Neuronal stem cell (in vitro differentiated cells): Measurements from ENCODE around the gene EIF4H.

Source experiments
- DNase-seq: peaks from one replicate; pipeline ENCODE4 v3.0.0-alpha.2; 2013; ENCODE audit warnings: low spot score
- H2AFZ ChIP-seq: one replicate; pipeline ENCODE4 v1.6.1; 2013; ENCODE audit warnings: mild to moderate bottlenecking, low read length, inconsistent platforms
- H2AK5ac ChIP-seq: 2 replicates; pipeline ENCODE4 v1.6.1; 2013; ENCODE audit warnings: low read depth, mild to moderate bottlenecking, inconsistent platforms, low read length, moderate library complexity, mixed read lengths
- H2BK120ac ChIP-seq: 2 replicates; pipeline ENCODE4 v1.6.1; 2013; ENCODE audit warnings: low read depth, mild to moderate bottlenecking, inconsistent platforms, low read length, moderate library complexity, mixed read lengths
- H2BK12ac ChIP-seq: one replicate; pipeline ENCODE4 v1.6.1; 2013; ENCODE audit warnings: low read length, inconsistent platforms
- H2BK15ac ChIP-seq: 2 replicates; pipeline ENCODE4 v1.6.1; 2013; ENCODE audit warnings: mild to moderate bottlenecking, low read length, inconsistent platforms, mixed read lengths
- H2BK5ac ChIP-seq: one replicate; pipeline ENCODE4 v1.6.1; 2013; ENCODE audit warnings: inconsistent platforms, mild to moderate bottlenecking, low read length, moderate library complexity
- H3K14ac ChIP-seq: one replicate; pipeline ENCODE4 v1.6.1; 2013; ENCODE audit warnings: low read length, inconsistent platforms
- H3K18ac ChIP-seq: 2 replicates; pipeline ENCODE4 v1.6.1; 2013; ENCODE audit warnings: low read length, inconsistent platforms
- H3K23ac ChIP-seq: 2 replicates; pipeline ENCODE4 v1.6.1; 2013; ENCODE audit warnings: low read depth, mild to moderate bottlenecking, mixed read lengths, low read length, inconsistent platforms; ENCODE audit not compliant: poor library complexity
- H3K27ac ChIP-seq: replicated peaks from 3 replicates; pipeline ENCODE4 v1.5.1; 2013; ENCODE audit warnings: low read length, inconsistent platforms
- H3K27me3 ChIP-seq, 3 experiments: 2 replicates each; pipeline ENCODE4 v1.6.1; 2013; ENCODE audit warnings: low read length in 3 of 3, mild to moderate bottlenecking in 2 of 3, inconsistent platforms in 1 of 3, low read depth in 1 of 3, mixed read lengths in 1 of 3, moderate library complexity in 1 of 3; ENCODE audit not compliant: control insufficient read depth in 3 of 3, insufficient read depth in 3 of 3
- H3K36me3 ChIP-seq, 2 donors: replicated peaks in 1 of 2; 2 replicates each; pipeline ENCODE4 v1.6.1; 2013; ENCODE audit warnings: low read length in 2 of 2; ENCODE audit not compliant: control insufficient read depth in 2 of 2, insufficient read depth in 2 of 2
- H3K4ac ChIP-seq: 2 replicates; pipeline ENCODE4 v1.6.1; 2013; ENCODE audit warnings: inconsistent platforms, mild to moderate bottlenecking, low read length, moderate library complexity
- H3K4me1 ChIP-seq, 2 donors: 1 replicate in 1 of 2; 2 replicates in 1 of 2; pipeline ENCODE4 v1.6.1; 2013; ENCODE audit warnings: low read length in 2 of 2, low read depth in 1 of 2; ENCODE audit not compliant: control insufficient read depth in 2 of 2, insufficient read depth in 1 of 2
- H3K4me2 ChIP-seq: one replicate; pipeline ENCODE4 v1.6.1; 2013; ENCODE audit warnings: mild to moderate bottlenecking, low read length, inconsistent platforms; ENCODE audit not compliant: insufficient read depth, poor library complexity, severe bottlenecking
- H3K4me3 ChIP-seq, 2 donors: 2 replicates each; pipeline ENCODE4 v1.5.1; 2013; ENCODE audit warnings: low read length in 2 of 2, mild to moderate bottlenecking in 2 of 2, inconsistent platforms in 1 of 2, moderate library complexity in 1 of 2
- H3K79me1 ChIP-seq: one replicate; pipeline ENCODE4 v1.6.1; 2013; ENCODE audit warnings: low read depth, mild to moderate bottlenecking, inconsistent platforms, low read length, moderate library complexity
- H3K9ac ChIP-seq: one replicate; pipeline ENCODE4 v1.6.1; 2013; ENCODE audit warnings: mild to moderate bottlenecking, low read depth, low read length, inconsistent platforms; ENCODE audit not compliant: poor library complexity
- H3K9me3 ChIP-seq, 2 donors: replicated peaks in 1 of 2; 2 replicates each; pipeline versions ENCODE3 to v1.6.1; 2013; ENCODE audit warnings: low read length in 2 of 2, mild to moderate bottlenecking in 2 of 2, inconsistent platforms in 1 of 2, low read depth in 1 of 2, mixed read lengths in 1 of 2, moderate library complexity in 1 of 2; ENCODE audit not compliant: control insufficient read depth in 2 of 2, insufficient read depth in 1 of 2
- H4K8ac ChIP-seq: one replicate; pipeline ENCODE4 v1.6.1; 2013; ENCODE audit warnings: low read depth, mild to moderate bottlenecking, inconsistent platforms, low read length, moderate library complexity
- H4K91ac ChIP-seq: one replicate; pipeline ENCODE4 v1.6.1; 2013; ENCODE audit warnings: low read length, low read depth, mild to moderate bottlenecking, inconsistent platforms; ENCODE audit not compliant: poor library complexity
- WGBS, 2 donors: extraction: QIAGEN DNeasy Blood & Tissue Kit; methylation state at CpG; one replicate each; pipeline ENCODE4 v1.1.7; 2013; ENCODE audit warnings: missing lambda C conversion rate in 2 of 2, mixed read lengths in 1 of 2; ENCODE audit not compliant: insufficient read length in 2 of 2, insufficient replicate concordance in 1 of 2; ENCODE audit errors: extremely low coverage in 2 of 2; 5-methylcytosine and 5-hydroxymethylcytosine counted together

Gene EIF4H

DNA sequence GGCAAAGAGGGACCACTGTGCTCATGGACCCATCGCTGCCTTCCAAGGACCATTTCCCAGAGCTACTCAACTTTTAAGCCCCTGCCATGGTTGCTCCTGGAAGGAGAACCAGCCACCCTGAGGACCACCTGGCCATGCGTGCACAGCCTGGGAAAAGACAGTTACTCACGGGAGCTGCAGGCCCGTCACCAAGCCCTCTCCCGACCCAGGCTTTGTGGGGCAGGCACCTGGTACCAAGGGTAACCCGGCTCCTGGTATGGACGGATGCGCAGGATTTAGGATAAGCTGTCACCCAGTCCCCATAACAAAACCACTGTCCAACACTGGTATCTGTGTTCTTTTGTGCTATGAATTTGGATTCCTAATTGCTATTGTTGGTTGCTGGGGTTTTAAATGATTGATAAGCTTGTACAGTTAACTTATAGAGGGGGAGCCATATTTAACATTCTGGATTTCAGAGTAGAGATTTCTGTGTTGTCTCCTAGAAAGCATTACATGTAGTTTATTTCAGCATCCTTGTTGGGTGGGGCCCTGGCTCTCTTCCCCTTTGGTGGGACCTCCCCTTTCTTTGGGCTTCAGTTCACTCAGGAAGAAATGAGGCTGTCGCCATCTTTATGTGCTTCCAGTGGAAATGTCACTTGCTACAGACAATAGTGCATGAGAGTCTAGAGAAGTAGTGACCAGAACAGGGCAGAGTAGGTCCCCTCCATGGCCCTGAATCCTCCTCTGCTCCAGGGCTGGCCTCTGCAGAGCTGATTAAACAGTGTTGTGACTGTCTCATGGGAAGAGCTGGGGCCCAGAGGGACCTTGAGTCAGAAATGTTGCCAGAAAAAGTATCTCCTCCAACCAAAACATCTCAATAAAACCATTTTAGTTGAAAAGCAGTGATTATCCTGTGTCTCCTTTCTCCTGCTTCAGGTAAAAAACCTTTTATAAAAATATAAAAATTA, 55.1 kb downstream of the EIF4H start:
- H4K91ac ChIP-seq = no peak overlapping the region
- no peak overlapping the region for H4K8ac ChIP-seq
- no peaks in the 10 kb centered on the region for H3K27me3 ChIP-seq
- no peak overlapping the region for H3K14ac ChIP-seq
- H3K36me3 ChIP-seq = peaks cover 39 to 82% of the 10 kb centered on the region in 2 donors
- WGBS, 2 donors = no CpG with 5 or more reads among the region's 9 CpGs
- no peak overlapping the region for H3K4me2 ChIP-seq
- H3K9ac ChIP-seq = peak overlapping the region; percentile 0
- H3K27ac ChIP-seq = no peak overlapping the region
- no peak overlapping the region for H2AFZ ChIP-seq
- no peaks in the 10 kb centered on the region for H3K4me1 ChIP-seq
- H2AK5ac ChIP-seq = no peak overlapping the region
- no peak overlapping the region for H3K18ac ChIP-seq
- no peak overlapping the region for H2BK5ac ChIP-seq
- no peaks in the 10 kb centered on the region for H3K79me1 ChIP-seq
- no peak overlapping the region for H3K23ac ChIP-seq
- H3K4ac ChIP-seq = no peak overlapping the region
- H2BK15ac ChIP-seq = no peak overlapping the region
- H2BK12ac ChIP-seq = no peak overlapping the region
- DNase-seq = no peak
- H2BK120ac ChIP-seq = no peak overlapping the region
- no peak overlapping the region for H3K4me3 ChIP-seq
- H3K9me3 ChIP-seq = no peaks in the 10 kb centered on the region

DNA sequence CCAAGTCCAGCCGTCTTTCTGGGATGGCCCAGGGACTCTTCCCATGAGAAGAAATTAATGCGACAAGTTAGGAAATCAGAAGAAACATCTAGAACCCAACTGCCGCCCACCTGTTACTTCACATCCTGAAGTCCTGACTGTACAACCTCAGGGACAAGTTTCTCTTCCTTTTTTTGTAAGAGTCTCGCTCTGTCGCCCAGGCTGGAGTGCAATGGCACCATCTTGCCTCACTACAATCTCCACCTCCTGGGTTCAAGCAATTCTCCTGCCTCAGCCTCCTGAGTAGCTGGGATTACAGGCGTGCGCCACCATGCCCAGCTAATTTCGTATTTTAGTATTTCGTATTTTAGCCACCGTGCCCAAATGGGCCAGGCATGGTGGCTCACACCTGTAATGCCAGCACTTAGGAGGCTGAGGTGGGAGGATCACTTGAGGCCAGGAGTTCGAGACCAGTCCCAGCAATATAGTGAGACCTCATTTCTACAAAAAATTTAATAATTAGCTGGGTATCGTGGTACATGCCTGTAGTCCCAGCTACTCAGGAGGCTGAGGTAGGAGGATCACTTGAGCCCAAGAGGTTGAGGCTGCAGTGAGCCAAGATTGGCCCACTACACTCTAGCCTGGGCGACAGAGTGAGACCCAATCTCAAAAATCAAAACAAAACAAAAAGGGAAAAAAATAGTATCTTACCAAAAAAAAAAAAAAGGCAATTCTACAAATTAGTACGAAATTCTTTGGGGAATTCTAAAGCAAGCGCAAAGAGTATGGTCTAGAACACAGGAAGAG, 56.5 kb downstream of the EIF4H start:
- Histone ChIP-seq H3K14ac (no peak overlapping the region), H3K18ac (no peak overlapping the region), H2AK5ac (no peak overlapping the region), H3K9me3 (no peaks in the 10 kb centered on the region), H2BK15ac (no peak overlapping the region), H3K9ac (no peak overlapping the region), H2BK12ac (no peak overlapping the region), H3K4ac (no peak overlapping the region), H2AFZ (no peak overlapping the region), H3K27ac (no peak overlapping the region), H4K8ac (no peak overlapping the region), H3K23ac (no peak overlapping the region), H3K4me2 (no peak overlapping the region), H3K79me1 (no peaks in the 10 kb centered on the region), H3K4me3 (no peak overlapping the region), H4K91ac (no peak overlapping the region), H3K27me3 (no peaks in the 10 kb centered on the region), H3K36me3 (peaks cover 46 to 87% of the 10 kb centered on the region in 2 donors), H2BK5ac (no peak overlapping the region), H2BK120ac (no peak overlapping the region), H3K4me1 (no peaks in the 10 kb centered on the region)
- WGBS, 2 donors = no CpG with 5 or more reads among the region's 15 CpGs
- no peak for DNase-seq

DNA sequence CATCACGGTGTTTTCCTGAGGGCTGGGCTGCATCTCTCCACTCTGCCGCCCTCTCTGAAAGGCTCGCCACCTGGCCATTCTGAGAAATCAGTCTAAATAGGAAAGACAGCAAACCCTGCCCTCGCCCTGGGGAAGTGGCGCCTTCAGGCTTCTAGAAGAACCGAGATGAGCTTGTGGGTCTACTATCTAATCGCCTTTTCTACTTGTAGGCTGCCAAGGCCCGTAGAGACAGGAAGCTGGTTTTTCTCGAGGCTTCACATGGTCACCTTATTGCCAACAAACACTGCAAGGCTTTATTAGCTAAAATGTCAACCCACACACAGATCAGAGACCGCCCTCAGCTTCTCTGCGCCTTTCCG, 57.1 kb downstream of the EIF4H start:
- no peak overlapping the region for H3K14ac ChIP-seq
- no peak overlapping the region for H3K27ac ChIP-seq
- no peak overlapping the region for H3K9ac ChIP-seq
- no peak overlapping the region for H2BK120ac ChIP-seq
- no peak overlapping the region for H2BK15ac ChIP-seq
- H4K91ac ChIP-seq = no peak overlapping the region
- no peak overlapping the region for H3K18ac ChIP-seq
- no CpG with 5 or more reads among the region's 12 CpGs for WGBS, 2 donors
- H3K36me3 ChIP-seq = peaks cover 49 to 87% of the 10 kb centered on the region in 2 donors
- H3K4me1 ChIP-seq = no peaks in the 10 kb centered on the region
- H2AFZ ChIP-seq = no peak overlapping the region
- no peak overlapping the region for H2BK5ac ChIP-seq
- no peak overlapping the region for H3K4me2 ChIP-seq
- H3K79me1 ChIP-seq = no peaks in the 10 kb centered on the region
- no peak for DNase-seq
- H3K4me3 ChIP-seq = no peak overlapping the region
- H2BK12ac ChIP-seq = no peak overlapping the region
- H3K27me3 ChIP-seq = no peaks in the 10 kb centered on the region
- no peak overlapping the region for H4K8ac ChIP-seq
- H2AK5ac ChIP-seq = no peak overlapping the region
- H3K4ac ChIP-seq = no peak overlapping the region
- H3K23ac ChIP-seq = no peak overlapping the region
- H3K9me3 ChIP-seq = no peaks in the 10 kb centered on the region

DNA sequence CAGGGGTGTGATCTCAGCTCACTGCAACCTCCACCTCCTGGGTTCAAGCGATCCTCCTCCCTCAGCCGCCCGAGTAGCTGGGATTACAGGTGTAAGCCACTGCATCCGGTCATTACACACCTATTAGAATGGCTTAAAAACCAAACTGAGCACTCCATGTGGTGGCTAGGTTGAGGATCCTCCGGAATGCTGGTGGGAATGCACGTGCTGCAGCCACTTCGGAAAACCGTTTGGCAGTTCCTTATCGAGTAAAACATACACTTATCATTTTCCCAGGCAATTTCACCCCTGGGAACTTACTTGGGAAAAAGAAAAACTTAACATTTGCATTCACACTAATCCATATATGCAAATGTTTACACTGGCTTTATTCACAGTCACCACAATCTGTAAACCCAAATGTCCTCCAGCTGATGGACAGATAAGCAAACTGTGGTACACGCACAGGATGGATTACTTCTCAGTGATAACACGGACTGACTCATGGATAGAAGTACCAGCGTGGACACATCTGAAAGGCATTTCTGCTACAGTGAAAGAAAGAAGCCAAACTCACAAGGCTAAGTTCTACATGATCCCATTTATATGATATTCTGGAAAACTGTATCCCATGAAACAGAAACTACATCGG, 59.6 kb downstream of the EIF4H start:
- Histone ChIP-seq H3K4ac (no peak overlapping the region), H2BK120ac (no peak overlapping the region), H2BK15ac (no peak overlapping the region), H3K79me1 (no peaks in the 10 kb centered on the region), H4K91ac (no peak overlapping the region), H3K14ac (no peak overlapping the region), H3K18ac (no peak overlapping the region), H3K27me3 (no peaks in the 10 kb centered on the region), H3K36me3 (peaks cover 62 to 96% of the 10 kb centered on the region in 2 donors), H3K4me3 (no peak overlapping the region), H3K23ac (no peak overlapping the region), H2AK5ac (no peak overlapping the region), H3K4me2 (no peak overlapping the region), H3K27ac (no peak overlapping the region), H3K9ac (no peak overlapping the region), H3K4me1 (no peaks in the 10 kb centered on the region), H2AFZ (no peak overlapping the region), H2BK5ac (no peak overlapping the region), H4K8ac (no peak overlapping the region), H3K9me3 (peaks cover 0 to 2% of the 10 kb centered on the region in 2 donors), H2BK12ac (no peak overlapping the region)
- WGBS, 2 donors = no CpG with 5 or more reads among the region's 13 CpGs
- DNase-seq = no peak
